Stimulated activated CD4-positive, alpha-beta T cell treated with anti-CD3 and anti-CD28 coated beads, Interleukin-15, amount 100 ng/mL, for 24 hours (primary cell): ENCODE measurements around the gene GTF2IRD1.
"Not testable (repeated sequence)": the region's sequence is repeated elsewhere in the genome, so short reads cannot be mapped to it uniquely, and the experiment has no call there.

Experiments used
- DNase-seq: peaks from one replicate; pipeline ENCODE4 v3.0.0-alpha.2; 2020

The GTF2IRD1 gene

DNA sequence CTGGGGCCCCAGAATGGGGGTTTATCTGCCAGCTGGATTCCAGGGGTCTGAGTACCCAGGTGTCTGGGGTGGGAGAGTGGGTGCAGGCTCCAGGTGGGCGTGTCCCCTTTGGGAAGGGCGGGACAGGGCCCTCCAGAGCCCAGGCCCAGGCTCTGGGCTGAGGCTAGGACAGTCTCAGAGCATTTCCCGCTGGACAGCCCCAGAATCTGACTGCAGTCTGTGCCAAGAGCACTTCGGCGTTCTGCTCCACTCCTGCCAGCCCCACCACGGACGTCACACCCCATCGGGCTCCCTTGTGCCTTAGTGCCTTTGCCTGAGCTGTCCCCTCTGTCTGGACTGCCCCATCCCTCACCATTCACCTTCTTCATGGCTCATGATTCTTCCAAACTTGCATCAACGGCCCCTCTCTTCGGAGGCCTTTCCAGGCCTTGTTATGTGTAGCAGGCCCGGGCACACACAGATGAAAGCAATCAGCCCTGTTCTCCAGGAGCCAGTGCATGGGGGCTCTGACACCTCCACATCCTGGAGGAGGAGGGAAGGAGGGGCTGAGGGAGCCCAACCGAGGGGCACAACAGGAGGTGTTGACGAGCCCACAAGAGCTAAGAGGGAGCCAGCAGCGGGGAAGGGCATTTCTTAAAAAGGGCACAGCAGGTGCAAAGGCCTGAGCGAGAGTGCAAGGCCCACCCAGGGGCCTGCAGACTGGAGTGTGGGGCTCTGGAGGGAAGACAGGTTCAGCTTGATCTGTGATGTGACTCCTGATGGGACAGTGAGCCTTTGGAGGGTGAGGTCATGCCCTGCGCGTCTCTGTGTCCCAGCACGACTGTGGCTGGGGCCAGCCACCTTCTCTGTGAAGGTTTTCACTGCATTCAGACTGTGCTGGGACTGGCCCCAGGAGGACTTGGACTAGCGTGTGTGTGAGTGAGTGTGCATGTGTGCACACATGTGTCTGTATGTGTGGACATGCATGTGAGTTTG is 41.7 kb downstream of the GTF2IRD1 start:
- no peak for DNase-seq

GRCh38 chr7:74496272-74496671 is 42.6 kb downstream of the GTF2IRD1 start:
- DNase-seq: no peak

- DNase-seq: not testable (repeated sequence)
Observed at GRCh38 chr7:74496773-74497172, 43.1 kb downstream of the GTF2IRD1 start.

DNA sequence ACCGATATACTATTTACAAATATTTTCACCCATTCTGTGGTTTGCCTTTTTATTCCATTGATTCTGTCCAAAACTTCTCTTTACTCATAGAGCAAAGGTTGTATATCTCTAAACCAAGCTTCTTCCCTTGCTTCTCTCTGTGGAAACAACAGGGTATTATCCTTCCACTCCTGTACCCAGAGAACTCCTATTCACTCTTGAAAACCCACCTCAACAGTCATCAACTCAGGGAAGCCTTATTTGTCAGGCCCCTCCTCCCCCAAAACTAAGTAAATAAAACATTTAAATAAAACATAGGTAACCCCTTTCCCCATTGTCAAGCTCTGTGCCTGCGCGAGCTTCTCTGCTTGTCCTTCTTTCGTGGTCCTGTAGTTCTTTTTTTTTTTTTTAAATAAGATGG is 44.6 kb downstream of the GTF2IRD1 start:
- DNase-seq: no peak

DNA sequence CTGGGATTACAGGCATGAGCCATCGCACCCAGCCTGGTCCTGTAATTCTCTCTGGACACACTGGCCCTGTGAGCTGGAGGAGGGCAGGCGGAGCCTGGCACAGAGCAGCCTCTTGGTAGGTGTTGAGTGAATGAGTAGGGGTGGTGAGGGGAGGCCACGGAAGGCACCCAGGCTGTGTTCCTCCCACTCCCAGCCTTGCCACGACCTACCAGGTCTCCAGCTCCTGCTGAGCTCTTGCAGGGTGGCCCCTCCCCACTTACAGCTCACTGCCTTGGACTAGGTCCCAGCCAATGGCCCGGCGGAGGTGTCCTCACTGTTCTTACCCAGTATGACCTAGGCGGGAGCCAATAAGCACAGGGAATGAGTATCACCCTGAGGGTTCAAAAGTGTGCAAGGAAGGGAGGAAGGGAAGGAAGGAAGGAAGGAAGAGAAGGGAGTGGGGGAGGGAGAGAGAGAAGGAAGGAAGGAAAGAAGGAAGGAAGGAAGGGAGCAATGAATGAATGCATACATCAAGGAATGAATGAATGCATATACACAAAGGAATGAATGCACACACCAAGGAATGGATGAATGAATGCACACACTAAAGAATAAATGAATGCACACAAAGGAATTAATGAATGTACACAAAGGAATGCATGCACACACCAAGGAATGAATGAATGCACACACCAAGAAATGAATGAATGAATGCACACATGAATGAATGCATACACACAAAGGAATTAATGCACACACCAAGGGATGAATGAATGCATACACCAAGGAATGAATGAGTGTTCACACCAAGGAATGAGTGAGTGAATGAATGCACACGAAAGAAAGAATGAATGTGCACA is 45.5 kb downstream of the GTF2IRD1 start:
- DNase-seq: no peak

DNA sequence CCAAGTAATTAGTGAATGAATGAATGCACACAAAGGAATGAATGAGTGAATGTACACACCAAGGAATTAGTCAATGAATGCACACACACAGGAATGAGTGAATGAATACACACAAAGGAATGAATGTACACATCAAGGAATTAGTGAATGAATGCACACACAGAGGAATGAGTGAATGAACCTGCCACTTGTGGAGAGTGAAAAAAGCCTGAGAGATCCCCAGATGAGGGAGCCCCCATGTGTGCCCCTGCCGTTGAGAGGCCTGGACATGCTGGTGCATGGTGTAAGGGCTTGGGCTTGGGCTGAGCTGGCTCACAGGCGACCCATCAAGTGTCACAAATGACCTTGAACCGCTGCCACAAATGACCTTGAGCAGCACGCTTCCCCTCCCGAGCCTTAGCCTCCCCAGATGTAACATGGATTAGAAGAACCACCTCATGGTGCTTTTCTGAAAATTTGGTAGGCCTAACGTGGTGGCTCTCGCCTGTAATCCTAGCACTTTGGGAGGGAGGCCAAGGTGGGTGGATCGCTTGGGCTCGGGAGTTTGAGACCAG is 46.2 kb downstream of the GTF2IRD1 start:
- DNase-seq: no peak

DNA sequence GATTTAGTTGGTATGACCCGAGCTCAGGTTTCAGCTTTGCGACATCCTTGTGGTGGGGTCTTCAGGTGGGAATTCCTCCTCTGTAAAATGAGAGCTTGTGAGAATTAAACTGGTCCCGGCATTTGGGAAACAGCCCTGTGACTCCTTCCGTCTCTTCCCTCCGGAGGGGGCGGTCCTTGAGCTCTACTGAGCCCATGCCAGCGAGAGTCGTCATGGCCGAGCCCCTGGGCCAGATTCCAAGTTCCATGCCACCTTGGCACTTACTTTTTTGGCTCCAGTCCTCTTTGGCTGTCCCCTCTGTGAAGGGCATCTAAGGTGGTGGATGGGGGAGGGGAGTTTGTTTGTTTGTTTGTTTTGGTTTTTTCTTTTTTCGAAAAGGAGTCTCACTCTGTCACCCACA is 47.6 kb downstream of the GTF2IRD1 start:
- DNase-seq: no peak

GRCh38 chr7:74502216-74502891 is 48.6 kb downstream of the GTF2IRD1 start:
- no peak for DNase-seq

GRCh38 chr7:74503061-74503460 is 49.4 kb downstream of the GTF2IRD1 start:
- DNase-seq: no peak

DNA sequence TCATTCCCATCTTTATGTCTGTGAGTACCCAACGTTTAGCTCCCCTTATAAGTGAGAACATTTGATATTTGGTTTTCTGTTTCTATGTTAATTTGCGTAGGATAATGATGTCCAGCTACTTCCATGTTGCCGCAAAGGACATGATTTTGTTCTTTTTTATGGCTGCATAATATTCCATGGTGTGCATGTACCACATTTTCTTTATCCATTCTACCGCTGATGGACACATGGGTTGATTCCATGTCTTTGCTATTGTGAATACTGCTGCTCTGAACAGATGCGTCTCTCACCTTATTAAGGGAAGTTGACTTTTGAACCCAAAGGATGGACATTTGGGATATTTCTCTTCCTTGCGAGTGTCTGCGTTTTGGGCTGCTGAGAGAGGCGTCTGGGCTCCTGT is 50.2 kb downstream of the GTF2IRD1 start:
- no peak for DNase-seq

GRCh38 chr7:74505471-74506324 is 52.0 kb downstream of the GTF2IRD1 start:
- no peak for DNase-seq

- no peak for DNase-seq
Observed at GRCh38 chr7:74506325-74506724, 52.6 kb downstream of the GTF2IRD1 start.

GRCh38 chr7:74507538-74508319 is 54.0 kb downstream of the GTF2IRD1 start:
- DNase-seq: no peak

DNA sequence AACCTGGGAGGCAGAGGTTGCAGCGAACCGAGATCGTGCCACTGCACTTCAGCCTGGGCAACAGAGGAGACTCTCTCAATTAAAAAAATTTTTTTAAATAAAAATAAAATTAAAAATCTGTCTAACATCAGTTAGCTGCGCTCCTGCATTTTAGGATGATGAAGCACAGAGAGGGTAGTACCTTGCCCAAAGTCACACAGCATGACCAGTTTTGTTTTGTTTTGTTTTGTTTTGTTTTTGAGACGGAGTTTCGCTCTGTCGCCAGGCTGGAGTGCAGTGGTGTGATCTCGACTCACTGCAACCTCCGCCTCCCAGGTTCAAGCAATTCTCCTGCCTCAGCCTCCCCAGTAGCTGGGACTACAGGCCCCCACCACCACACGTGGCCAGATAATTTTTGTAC is 55.7 kb downstream of the GTF2IRD1 start:
- not testable (repeated sequence) for DNase-seq

- DNase-seq: no peak
Observed at GRCh38 chr7:74511345-74511744, 57.6 kb downstream of the GTF2IRD1 start.

DNA sequence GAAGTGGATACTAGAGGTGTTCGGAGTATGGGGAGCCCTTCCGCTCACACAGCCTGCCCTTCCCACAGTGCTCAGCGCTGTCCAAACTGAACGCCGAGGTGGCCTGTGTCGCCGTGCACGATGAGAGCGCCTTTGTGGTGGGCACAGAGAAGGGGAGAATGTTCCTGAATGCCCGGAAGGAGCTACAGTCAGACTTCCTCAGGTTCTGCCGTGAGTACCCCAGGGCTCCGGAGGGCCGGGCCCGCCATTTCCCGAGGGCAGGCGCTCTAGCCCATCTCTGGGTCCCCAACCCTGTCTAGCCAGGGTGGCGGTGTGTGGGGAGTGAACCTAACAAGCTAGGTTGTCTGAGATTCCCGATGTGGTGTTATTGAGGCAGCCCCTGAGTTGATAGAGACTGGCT is 59.1 kb downstream of the GTF2IRD1 start:
- no peak for DNase-seq

- DNase-seq: no peak
Observed at GRCh38 chr7:74514131-74514591, 60.5 kb downstream of the GTF2IRD1 start.

DNA sequence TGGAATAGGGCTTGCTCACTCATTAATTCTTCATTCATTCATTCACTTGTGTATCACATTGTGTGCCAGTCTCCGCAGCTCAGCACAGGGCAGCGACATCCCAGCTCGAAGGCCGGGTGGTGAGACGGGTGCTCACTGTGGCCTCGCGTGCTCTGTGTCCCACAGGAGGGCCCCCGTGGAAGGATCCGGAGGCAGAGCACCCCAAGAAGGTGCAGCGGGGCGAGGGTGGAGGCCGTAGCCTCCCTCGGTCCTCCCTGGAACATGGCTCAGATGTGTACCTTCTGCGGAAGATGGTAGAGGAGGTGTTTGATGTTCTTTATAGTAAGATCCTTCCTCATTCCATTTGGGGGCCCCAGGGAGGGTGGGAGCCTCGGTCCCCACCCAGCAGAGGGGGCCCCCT is 61.6 kb downstream of the GTF2IRD1 start:
- no peak for DNase-seq

DNA sequence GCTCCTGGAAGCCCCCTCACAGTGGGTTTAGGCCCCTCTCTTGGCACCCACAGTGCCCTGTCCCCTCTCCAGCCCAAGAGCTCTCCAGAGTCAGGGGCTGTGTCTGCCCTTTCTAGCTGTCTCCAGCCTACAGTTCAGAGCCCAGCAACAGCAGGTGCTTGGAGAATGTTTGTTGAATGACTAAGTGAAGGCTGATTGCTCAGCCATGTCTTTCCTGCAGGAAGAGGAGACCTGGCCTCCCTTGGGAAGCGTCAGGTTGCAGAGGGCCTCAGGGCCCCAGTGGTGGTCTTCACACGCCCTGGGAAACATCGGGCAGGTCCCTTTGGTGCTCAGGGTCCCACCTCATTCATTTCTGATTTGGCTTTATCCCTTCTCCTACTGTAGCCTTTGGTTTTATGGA is 62.5 kb downstream of the GTF2IRD1 start:
- DNase-seq: no peak

- no peak for DNase-seq
Observed at GRCh38 chr7:74518041-74518440, 64.3 kb downstream of the GTF2IRD1 start.

- no peak for DNase-seq
Observed at GRCh38 chr7:74518654-74519053, 64.9 kb downstream of the GTF2IRD1 start.
